GM19467 (cell line): ENCODE measurements around the gene IGDCC3.
"Not testable (repeated sequence)": the region's sequence is repeated elsewhere in the genome, so short reads cannot be mapped to it uniquely, and the experiment has no call there.

Experiments
- ATAC-seq: cut with Tn5 transposase; IDR thresholded peaks from one replicate; pipeline ENCODE4 v1.9.1; 2021; ENCODE audit warnings: mild to moderate bottlenecking, moderate library complexity; ENCODE audit not compliant: unreplicated experiment

The IGDCC3 gene

DNA sequence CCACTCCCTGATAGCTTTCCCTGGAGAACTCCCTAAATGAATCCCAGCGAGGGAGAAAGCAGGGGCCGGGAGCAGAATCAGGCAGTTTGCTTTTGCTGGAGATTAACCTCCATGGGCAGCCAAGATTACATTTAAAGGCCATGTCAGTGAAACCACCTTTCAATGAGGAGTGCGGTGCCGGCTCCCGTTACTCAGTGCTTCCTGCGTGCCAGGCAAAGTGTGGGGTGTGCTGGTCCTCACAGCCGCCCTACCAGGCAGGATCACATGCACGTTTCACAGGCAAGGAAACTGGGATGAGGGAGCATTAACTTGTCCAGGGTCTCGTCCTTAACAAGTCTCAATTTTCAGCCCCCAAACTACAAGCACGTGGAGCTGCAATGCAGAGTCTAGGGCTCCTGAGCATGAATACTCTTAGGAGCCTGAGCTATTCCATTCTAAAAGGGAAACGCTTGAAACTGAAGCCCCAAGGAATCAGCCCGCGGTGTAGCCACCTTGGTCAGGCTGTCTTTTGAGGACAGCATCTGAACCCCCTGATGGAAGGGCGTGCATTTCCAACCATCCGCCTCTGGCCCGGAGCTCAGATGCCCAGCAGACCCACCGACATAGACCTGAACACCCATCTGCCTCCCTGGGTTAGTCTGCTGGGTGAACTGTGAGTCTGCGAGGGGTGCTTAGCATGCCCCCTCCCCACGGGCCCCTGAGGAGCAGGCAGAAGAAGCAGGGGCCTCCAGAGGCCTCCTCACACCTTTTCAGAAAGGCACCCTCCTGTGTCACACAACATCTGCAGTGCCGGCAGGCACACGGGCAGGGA is 5.6 kb downstream of the IGDCC3 start:
- no peak for ATAC-seq

DNA sequence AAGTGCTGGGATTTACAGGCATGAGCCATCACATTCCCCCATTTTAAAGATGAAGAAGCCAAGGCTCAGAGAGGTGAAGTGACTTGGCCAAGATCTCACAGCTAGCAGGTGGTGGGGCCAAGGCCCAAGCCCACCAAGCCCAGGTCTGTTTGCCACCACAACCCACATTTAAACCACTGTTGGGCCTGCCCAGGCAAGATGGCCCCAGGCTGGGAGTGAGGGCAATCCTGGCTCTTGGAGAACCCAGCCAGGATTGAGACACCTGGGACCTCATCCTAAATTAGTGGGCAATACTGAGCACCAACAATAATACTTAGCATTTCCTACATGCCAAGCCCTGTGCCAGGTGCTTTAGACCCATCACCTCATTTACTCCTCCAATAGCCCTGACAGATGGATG is 6.9 kb downstream of the IGDCC3 start:
- no peak for ATAC-seq

DNA sequence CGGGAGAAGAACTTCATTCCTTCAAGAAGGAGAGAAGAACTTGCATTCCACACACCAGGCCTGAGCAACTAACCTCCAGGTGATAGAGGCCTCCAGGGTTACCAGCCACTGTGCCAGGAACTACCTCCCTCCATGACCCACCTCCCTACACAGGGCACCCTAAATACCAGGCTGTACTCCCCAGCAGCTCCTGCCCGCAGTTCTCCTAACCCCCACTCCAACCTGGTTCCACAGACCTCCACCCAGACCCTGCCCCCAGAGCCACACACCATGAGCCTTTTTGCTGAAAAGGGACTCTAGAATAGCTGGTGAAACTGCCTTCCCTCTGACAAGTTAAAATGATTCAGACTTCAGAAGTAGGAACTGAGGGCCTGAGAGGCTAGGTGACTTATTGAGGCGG is 8.2 kb downstream of the IGDCC3 start:
- no peak for ATAC-seq

DNA sequence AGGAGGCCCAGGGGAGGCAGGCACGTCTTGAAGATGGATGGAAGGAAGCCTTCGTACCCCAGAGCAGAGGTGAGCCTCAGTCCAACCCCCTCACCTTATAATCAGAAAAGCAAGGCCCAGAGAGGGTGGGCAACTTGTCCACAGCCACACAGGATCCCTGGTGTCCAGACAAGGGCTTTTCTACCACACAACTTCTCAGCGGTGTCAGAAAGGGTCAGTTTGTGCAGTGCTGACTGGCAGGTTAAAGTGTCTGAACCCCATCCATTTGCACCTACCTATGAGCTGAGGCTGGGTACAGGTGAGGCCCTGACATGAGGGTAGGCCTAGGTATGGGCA is 8.6 kb downstream of the IGDCC3 start:
- ATAC-seq: no peak

DNA sequence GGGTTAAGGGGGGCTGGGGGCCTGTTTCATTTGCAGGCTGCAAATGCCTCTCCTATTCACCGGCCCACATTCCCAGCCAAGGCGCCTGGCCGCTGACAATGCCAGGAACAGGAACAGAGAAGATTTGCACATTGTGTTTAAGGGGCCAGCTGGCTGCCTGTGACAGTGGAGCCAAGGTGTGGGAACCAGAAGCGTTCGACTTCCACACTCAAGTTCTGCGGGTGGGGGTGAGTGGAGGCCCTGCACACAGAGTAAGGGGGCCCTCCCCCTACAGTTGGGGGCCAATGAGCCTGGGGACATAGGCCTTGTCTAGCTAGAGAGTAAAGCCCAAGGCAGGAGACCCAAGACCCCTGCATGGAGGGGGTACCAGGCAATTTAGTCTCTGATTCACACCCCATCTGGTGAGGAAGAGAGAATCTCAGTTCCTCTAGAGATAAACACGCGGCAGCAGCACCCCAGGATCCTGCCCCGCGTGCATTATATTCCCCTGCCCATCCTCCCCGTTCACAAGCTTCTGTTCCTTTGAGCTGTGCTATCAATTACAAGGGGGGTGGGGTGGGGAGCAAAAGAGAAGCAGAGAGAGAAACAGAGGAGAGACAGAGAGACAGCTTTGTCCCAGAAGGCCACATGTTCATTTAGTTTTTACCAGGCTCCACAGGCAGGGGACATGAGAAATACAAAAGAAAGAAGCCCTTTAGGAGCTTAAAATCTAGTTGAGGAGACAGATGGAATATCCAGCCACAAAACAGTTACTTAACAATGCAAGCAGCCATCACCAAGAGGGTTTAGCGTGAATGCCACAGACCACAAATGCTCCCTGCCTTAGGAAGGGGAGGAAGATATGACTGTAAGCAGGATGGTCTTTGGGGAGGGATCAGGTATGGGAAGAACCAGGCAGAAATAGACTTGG is 9.2 kb downstream of the IGDCC3 start:
- ATAC-seq: no peak

DNA sequence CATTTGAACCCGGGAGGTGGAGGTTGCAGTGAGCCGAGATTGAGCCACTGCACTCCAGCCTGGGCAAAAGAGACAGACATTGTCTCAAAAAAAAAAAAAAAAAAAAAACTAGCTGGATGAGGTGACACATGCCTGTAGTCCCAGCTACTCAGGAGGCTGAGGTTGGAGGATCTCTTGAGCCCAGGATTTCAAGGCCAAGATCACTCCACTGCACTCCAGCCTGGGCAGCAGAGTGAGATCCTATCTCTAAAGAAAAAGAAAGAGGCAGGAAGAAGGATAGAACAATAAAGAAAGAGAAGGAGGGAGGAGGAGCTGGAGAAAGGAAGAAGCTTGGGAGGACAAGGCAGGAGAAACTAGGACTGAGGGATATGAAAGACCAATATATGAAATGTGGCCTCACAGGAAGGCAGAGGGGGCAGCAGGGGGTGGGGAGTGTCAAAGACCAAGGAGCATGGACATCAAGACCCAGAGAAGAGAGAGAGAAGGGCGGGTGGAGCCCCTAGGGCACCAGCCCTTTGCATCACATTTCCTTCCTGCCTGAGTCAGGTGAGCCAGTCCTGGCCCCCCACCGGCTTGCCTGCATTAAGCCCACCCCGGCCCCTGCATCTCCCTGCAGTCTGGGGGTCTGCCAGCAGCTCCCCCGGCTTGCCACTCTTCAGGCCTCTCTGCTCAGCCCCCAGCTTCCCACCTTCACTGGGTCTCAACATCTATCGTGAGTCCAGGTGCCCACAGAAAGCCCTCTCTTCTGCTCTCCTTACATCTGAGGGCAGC is 11.5 kb downstream of the IGDCC3 start:
- no peak for ATAC-seq

DNA sequence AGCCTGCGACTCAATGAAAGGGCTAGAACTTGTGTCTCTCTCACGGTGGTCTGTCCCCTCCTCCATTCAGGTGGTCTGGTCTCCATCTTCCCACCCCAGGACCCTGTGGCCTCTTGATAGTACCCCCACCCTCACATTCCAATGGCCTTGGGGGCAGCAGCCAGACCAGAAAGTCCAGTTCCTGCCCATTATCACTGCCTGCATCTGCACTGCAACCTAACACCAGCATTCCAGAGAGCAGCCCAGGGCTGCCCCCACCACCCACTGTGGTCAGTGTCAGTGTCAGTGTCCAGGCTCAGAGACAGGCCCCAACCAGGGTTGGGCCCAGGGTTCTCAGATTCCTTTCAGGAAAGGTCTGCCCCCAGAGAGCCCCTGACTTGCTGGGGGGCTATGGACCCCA is 12.6 kb downstream of the IGDCC3 start:
- ATAC-seq: no peak

DNA sequence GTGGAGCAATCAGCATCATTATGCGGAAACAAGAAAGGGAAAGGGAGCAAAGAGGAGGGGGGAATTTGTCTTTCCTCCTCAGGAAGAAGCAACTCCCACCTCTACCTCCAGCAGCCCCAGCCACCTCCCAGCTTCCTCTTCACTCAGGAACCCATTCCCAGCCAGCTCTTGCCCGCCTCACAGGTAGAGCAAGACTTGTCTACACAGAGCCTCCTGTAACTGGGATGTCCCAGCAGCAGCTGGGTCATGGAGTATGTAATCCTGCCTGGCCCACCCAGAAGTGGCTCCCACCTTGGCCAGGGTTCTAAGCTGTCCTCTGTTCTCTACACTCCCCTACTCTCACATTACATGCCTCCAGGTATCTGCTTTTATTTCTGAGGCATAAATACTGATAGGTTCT is 14.0 kb downstream of the IGDCC3 start:
- no peak for ATAC-seq

DNA sequence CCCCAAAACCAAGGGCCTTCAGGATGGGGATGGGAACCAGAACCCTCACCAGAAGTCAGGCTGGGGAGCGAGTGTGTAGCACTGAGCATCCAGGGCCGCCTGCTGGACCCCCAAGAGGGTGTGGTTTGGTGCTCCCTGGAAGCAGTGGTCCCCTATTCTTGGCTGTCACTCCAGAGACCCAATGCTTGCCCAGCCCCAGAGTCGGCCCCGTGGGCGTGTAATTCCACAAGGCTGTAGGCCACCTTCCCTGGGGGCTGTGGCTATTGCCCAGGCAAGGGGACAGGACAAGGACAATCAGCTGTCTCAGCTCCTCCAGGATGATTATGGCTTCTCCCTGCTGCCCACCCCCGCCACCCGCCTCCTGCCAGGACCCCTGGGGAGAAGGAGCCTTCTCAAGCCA is 14.5 kb downstream of the IGDCC3 start:
- no peak for ATAC-seq

DNA sequence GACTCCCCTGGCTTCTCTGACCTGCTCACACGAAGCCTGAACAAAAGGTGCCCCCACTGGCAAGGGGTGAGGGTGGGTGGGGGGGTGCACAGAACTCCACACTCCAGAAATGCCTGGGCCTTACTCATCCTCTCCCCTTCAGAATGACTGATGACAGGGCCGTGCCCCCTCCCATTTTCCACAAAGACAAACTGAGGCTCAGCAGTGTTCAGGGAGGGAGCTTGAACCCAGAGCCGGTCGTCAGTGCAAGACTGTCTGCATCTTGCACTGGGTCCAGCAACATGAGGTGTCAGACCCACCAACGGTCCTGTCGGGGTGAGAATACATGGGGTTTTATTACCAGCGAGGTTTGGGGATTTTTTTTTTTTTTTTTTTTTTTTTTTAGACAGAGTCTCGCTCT is 15.3 kb downstream of the IGDCC3 start:
- ATAC-seq: no peak

DNA sequence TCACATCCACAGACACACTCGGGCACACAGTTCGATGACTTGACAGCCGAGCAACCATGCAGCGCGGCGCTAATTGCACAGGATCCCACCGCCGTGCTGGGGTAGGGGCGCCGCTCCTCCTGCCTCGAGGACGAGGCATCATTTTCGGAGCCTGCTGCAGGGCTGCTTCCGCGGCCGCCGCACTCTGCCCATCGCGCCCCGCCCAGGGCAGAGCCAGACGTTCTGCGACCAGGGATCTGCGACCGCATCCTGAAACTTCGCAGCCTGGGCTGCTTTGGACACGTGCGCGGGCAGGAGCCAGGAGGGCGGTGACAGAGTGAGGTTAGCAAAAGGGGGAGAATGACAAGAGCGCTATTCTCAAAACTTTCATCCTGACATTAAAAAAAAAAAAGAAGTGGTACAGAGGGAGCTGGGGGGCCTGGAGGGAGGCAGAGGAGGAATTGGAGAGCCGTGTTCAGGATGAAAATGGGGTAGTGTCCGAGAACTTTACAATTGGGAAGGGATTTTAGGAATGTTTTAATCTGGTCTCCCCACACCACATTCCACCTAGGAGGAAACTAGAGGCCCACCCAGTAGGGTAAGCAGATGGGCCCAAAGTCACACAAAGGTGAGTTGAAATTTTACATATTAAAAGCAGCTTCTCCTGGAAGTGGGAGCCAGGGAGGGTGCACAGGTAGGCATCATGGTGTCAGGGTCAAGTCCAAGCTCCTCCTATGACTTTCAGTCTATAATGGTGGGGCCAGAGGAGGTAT is 15.9 kb downstream of the IGDCC3 start:
- ATAC-seq: no peak

DNA sequence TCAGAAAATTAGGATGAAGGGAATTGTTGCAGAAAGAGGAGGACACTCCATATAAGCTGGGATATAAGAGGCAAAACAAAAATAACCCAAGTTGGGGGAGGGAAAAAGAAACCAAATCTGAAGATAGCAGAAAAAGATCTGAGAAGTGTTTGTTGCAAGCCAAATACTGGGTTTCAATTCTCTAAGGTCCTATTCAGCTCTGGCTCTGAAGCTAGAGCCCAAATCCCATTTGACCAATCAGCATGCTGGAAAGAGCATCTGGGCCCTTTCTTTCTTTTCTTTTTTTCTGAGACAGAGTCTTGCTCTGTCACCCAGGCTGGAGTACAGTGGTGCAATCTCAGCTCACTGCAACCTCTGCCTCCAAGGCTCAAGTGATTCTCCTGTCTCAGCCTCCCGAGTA is 17.3 kb downstream of the IGDCC3 start:
- no peak for ATAC-seq

DNA sequence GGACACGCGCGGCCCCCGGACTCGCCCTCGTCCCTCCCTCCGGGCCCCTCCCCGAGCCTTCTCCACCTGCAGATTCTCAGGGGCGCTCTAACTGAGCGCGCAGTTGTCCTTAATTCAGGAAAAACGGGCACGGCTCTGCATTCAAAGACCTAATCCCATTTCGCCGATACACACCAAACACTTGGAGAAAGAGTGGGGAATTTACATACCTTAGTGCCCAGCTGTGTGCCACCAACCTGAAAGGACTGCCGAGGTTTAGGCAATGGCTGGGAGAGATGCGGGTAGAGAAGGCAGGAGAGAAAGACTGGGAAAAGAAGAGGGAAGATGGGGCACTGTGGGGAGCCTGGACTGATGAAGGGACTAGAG is 21.8 kb downstream of the IGDCC3 start:
- no peak for ATAC-seq

DNA sequence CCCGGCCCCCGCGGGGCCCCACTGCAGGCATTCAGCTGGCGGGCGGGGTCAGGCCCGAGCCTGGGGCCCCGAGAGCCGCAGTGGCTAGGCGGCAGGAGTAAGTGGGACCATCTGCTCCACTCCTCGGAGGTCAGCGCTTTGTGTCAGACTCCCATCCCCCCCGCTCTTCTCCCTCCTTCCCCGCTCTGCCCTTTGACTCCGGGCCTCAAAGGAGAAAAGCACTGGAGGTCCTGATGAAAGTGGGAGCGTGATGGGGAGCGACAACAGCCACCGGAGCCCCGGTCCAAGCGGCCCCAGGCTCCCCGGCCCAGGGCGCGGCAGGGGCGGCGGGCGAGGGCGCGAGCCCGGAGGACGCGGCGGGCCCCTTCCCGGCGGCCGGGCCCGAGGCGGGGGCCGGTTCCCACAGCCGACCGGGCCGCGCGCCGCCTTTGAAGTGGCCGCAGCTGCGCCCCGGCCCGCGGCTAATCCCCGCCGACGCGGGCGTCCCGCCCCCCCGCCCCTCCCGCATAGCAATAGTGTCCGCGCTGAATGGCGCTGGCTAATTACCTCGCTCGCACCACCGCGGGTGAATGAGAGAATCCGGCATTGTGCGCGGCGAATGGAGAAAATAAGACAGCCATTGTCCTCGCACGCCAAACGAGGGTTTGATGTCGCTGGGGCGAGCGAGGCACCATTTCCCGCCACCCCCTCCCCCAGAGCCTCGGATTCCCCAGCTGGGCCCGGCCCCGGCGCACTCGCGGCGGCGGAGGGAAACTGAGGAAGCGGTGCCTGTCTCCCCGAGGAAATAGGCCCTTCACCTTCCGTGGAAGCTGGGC is 22.4 kb downstream of the IGDCC3 start:
- no peak for ATAC-seq

DNA sequence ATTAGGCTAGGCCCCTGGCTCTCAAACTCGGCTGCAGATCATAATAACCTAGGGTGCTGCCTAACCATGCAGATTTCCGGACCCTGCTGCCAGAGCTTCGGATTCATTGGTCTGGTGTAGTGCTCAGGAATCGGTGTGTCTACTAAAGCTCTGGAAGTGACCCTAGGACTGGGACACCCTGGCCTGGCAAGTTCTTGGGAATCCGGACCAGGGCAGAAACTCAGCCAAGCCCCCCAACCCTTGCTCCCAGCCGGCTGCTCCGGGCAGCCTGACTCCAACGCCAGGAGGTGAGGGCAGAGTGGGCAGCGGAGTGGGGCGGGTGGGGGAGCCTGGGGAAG is 23.0 kb downstream of the IGDCC3 start:
- ATAC-seq: no peak

DNA sequence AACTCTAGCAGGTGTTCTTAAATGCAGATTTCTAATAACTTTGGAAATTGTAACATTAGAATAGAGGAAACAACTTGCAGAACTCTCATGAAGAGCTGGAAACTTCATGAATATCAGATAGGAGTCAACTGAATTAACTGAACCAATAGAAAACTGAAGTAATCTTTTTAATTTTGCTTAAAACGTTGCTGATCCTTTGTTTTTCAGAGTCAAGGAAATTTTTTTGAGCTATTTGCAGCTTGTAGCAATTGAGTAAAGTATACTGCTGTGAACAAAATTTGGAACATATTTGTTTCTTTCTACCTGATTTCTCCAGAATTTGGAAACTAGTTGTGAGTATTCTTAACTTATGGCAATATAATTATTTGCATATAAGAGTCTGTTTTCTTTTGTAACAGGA is 25.8 kb downstream of the IGDCC3 start:
- ATAC-seq: not testable (repeated sequence)

DNA sequence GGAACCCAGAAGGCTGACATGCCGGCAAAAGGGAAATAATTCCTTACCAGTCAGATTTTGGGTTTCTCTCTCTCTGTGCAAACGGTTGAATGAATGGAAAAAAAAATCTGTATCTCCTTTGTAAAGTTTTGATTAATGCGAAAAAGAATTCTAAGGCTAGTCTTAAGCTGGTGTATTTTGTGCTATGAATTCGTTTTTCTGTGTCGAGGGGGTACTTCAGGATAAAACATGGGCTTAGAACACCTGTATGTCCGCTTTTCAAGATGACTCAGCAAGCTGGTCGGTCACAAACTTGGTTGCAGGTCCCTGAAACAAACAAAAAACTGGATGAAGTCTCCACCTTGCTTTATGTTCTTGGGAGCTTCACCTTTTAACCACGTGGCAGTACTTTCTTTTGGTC is 28.5 kb downstream of the IGDCC3 start:
- no peak for ATAC-seq

DNA sequence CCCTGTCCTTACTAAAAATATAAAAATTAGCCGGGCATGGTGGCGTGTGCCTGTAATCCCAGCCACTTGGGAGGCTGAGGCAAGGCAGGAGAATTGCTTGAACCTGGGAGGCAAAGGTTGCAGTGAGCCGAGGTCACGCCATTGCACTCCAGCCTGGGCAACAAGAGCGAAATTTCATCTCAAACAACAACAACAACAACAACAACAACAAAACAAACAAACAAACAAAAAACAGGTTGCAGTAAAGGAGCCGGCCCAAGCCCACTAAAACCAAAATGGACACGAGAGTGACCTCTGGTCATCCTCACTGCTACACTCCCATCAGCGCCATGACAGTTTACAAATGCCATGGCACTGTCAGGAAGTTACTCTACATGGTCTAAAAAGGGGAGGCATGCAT is 30.0 kb downstream of the IGDCC3 start:
- not testable (repeated sequence) for ATAC-seq

DNA sequence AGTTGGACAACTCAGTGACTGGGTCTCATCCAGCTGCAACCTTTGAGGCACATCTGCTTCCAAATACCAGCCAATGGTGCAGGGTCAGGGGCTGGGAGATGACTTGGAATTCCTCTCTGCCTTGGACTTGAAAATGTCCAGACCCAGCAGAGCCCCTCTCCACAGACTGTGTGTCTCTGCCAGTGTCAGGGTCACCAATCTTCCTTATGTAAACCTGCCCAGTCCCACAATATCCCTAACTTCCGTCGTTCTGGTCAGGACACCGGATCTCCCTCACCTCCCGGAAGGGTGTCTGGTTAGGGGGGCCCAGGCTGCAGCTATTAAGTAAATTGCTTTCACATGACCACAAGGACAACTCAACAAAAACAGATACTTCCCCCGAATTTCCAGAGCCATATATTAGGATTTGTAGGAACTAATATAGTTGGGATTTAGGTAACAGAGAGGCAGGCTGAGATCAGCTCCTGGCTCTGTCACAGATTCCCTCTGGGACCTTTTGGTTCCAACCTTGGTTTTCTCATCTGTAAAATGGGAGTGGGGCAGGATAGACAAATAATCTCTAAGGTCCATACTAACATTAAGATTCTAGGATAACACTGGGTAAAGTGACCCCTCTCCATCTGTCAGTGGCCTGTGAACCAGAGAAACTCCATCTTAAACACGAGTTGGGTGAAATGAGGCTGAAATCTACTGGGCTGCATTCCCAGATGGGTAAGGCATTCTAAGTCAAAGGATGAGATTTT is 30.8 kb downstream of the IGDCC3 start:
- ATAC-seq: no peak

DNA sequence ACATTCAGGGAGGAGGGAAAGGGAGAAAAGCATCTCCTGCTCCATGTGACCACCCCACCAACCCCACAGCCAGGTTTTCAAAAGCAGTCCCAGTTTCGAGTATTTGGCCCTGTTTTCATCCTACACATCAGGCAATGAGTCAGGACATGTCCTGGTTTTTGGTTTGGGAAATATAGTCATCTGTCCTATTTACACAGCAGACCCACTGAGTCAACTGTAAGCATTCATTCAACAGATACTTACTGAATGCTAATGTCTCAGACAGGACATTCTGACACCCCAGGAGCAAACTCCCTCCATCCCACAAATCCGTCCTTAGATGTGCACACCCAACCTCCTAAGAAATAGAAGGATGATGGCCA is 32.9 kb downstream of the IGDCC3 start:
- no peak for ATAC-seq
